ENCODE measurements around the gene SOX6.
A peak's percentile ranks its signal among the peaks of the same experiment; 100 is the strongest.

The SOX6 gene

DNA sequence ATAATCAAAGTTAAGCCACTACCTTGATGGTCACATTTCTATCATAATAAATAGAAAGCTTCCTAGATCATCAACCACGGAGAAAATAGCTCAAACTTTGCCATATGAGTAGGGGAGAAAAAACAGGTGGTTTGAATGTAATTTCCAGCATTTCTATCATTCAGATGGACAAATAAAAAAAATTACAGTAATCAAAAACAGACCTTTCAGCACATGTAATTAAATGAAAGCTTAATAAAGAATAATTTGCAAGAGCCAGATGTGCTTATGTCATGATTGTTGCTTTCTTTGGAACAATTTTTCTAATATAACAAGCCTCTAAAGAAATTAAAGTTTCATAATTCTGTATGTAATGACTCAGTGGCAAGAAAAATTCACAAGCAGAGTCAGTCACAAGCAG lies 297.0 kb downstream of the SOX6 start:
- TF ChIP-seq, protein P1, sequence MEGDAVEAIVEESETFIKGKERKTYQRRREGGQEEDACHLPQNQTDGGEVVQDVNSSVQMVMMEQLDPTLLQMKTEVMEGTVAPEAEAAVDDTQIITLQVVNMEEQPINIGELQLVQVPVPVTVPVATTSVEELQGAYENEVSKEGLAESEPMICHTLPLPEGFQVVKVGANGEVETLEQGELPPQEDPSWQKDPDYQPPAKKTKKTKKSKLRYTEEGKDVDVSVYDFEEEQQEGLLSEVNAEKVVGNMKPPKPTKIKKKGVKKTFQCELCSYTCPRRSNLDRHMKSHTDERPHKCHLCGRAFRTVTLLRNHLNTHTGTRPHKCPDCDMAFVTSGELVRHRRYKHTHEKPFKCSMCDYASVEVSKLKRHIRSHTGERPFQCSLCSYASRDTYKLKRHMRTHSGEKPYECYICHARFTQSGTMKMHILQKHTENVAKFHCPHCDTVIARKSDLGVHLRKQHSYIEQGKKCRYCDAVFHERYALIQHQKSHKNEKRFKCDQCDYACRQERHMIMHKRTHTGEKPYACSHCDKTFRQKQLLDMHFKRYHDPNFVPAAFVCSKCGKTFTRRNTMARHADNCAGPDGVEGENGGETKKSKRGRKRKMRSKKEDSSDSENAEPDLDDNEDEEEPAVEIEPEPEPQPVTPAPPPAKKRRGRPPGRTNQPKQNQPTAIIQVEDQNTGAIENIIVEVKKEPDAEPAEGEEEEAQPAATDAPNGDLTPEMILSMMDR (IDR thresholded peaks at IDR 0.05), result no peak
- no peak for DNase-seq
- Mint-ChIP-seq H3K36me3 (ENCODE audit: low read depth) (peaks cover 29% of the 10 kb centered on the region), H3K4me3 (no peak overlapping the region), H3K9me3 (peaks cover 28% of the 10 kb centered on the region), H3K4me1 (peaks cover 43% of the 10 kb centered on the region), H3K27me3 (ENCODE audit: low read depth, poor library complexity) (peaks cover 7% of the 10 kb centered on the region), H3K27ac (peak overlapping the region; percentile 6)

DNA sequence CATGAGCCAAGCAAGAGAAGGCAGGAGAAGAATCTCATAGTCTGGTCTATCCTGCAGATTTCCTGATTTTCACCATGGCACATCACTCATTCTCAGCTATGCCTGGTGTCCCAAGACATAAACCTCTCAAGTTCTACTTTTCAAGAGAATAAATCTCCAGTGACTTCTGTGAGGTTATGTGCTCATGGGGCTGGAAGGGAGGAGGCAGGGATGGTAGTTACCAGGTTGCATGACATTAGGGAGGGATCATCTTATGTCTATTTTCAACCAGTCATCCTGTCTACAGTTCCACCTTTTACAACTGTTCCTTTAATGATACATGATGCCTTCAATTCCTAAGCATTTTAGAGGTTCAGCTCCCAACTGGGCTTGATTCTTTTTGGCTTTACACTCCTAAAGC lies 297.7 kb downstream of the SOX6 start:
- H3K9me3 Mint-ChIP-seq, result peaks cover 28% of the 10 kb centered on the region
- H3K36me3 Mint-ChIP-seq (ENCODE audit: low read depth), result peaks cover 29% of the 10 kb centered on the region
- H3K4me3 Mint-ChIP-seq, result no peak overlapping the region
- peaks cover 43% of the 10 kb centered on the region for H3K4me1 Mint-ChIP-seq
- H3K27me3 Mint-ChIP-seq (ENCODE audit: low read depth, poor library complexity), result peaks cover 3% of the 10 kb centered on the region
- DNase-seq, result no peak
- peak overlapping the region; percentile 6 for H3K27ac Mint-ChIP-seq
- TF ChIP-seq, protein P1 (IDR thresholded peaks at IDR 0.05), result no peak

DNA sequence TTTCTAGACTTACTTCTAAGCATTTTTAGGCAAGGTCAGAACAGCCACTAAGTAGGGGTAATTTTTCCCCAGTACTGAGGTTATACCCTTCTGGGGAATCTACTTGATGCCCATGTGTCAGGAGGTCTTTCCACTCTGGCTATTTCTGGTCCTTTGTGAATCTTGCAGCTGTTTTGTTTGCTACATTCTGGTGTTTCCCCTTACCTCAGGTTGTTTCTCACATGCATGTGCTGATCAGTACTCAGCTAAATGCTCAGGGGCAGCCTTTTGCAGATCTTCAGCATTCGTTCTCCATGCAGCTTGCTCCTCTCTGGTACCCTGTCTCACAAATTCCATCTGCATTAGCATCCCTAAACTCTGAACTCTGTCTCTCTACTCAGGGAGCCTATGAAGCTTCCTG lies 303.6 kb downstream of the SOX6 start:
- peaks cover 31% of the 10 kb centered on the region for H3K36me3 Mint-ChIP-seq (ENCODE audit: low read depth)
- peaks cover 3% of the 10 kb centered on the region for H3K27me3 Mint-ChIP-seq (ENCODE audit: low read depth, poor library complexity)
- peaks cover 32% of the 10 kb centered on the region for H3K4me1 Mint-ChIP-seq
- H3K4me3 Mint-ChIP-seq, result no peak overlapping the region
- TF ChIP-seq, protein P1 (IDR thresholded peaks at IDR 0.05), result no peak
- peaks cover 24% of the 10 kb centered on the region for H3K9me3 Mint-ChIP-seq
- no peak overlapping the region for H3K27ac Mint-ChIP-seq
- no peak for DNase-seq

DNA sequence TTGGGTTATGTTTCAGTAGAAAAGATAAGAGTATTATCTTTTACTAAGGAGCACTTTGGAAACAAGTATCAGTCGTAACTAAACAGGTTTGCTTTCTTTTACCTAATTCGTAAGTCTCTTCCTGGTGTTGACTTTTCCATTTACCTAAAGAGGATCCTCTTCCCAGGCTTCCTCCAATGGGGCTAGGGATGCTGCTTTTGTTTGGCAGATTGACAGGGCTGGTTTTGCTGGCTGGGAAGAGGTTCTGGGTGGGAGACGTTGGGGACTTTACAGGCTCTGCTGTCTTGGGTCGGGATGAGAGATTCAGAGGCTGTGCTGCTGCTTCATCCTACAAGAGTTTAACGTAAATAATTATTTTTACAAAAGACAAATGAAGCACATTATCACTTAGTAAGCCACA lies 306.7 kb downstream of the SOX6 start:
- TF ChIP-seq, protein P1 (IDR thresholded peaks at IDR 0.05), result no peak
- no peaks in the 10 kb centered on the region for H3K27me3 Mint-ChIP-seq (ENCODE audit: low read depth, poor library complexity)
- peaks cover 6% of the 10 kb centered on the region for H3K4me1 Mint-ChIP-seq
- peaks cover 19% of the 10 kb centered on the region for H3K9me3 Mint-ChIP-seq
- H3K27ac Mint-ChIP-seq, result no peak overlapping the region
- no peak overlapping the region for H3K4me3 Mint-ChIP-seq
- no peak for DNase-seq
- H3K36me3 Mint-ChIP-seq (ENCODE audit: low read depth), result peaks cover 22% of the 10 kb centered on the region

DNA sequence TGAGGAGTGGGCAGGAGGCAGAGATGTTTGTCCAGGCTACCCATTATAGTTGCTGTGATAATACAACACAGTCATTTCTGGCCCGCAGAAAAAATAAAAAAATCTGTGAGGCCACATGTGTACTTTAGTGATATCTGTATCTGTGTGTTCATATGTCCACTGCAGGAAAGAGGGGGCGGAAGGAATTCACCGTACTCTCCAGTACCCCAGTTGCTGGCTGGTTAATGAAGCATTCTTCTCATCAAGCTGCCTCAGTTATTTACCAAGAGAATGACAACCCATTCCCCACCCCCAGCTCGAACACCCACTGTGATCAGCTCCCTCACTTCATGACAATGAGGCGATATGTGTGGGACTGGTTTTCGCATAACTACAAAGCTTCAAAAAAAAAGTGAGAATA lies 309.3 kb downstream of the SOX6 start:
- TF ChIP-seq, protein P1 (IDR thresholded peaks at IDR 0.05), result no peak
- Mint-ChIP-seq H3K4me3 (no peak overlapping the region), H3K4me1 (peaks cover 6% of the 10 kb centered on the region), H3K36me3 (ENCODE audit: low read depth) (peaks cover 11% of the 10 kb centered on the region), H3K27me3 (ENCODE audit: low read depth, poor library complexity) (no peaks in the 10 kb centered on the region), H3K27ac (no peak overlapping the region), H3K9me3 (peaks cover 5% of the 10 kb centered on the region)
- no peak for DNase-seq

DNA sequence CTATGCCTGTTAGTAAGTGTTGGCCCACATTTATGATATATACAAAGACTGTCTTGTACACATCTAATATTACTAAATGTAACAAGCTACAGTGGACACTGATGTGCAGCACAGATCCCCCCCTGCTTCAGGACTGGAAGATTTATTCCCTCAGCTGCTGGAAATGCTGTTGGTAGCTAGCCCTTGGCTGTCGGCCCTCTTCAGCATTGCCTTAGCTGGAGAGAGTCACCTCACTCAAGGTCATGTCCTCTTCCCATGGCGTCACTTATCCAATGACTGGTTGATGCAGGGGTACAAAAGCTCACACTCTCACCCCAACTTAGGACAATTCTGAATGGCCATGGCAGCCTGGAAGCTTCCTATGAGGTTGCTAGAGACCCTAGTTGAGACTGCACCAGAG lies 312.7 kb downstream of the SOX6 start:
- Mint-ChIP-seq H3K36me3 (ENCODE audit: low read depth) (peaks cover 5% of the 10 kb centered on the region), H3K9me3 (no peaks in the 10 kb centered on the region), H3K27me3 (ENCODE audit: low read depth, poor library complexity) (no peaks in the 10 kb centered on the region), H3K4me1 (peaks cover 7% of the 10 kb centered on the region), H3K27ac (no peak overlapping the region), H3K4me3 (no peak overlapping the region)
- DNase-seq, result no peak
- TF ChIP-seq, protein P1 (IDR thresholded peaks at IDR 0.05), result no peak

Data from nephron progenitor cell (in vitro differentiated cells).